Erythroblast (primary cell): ENCODE measurements around the gene NLRP9.

Experiments used
- DNase-seq, 2 experiments: peaks; one replicate each; lab custom pipeline; 2025; lab: John Stamatoyannopoulos, UW
- GATA1 ChIP-seq: IDR thresholded peaks from 2 replicates; pipeline ENCODE4 v1.6.1; 2011; ENCODE audit warnings: low read depth, mild to moderate bottlenecking, control low read depth, low read length, moderate library complexity
- POLR2A ChIP-seq: IDR thresholded peaks from 2 replicates; pipeline ENCODE4 v1.6.1; 2011; ENCODE audit warnings: mild to moderate bottlenecking, low read length

The NLRP9 gene

GRCh38 chr19:55667958-55668357 is 70.2 kb downstream of the NLRP9 start:
- DNase-seq = no peak
- no peak for TF ChIP-seq GATA1
- TF ChIP-seq POLR2A = no peak

DNA sequence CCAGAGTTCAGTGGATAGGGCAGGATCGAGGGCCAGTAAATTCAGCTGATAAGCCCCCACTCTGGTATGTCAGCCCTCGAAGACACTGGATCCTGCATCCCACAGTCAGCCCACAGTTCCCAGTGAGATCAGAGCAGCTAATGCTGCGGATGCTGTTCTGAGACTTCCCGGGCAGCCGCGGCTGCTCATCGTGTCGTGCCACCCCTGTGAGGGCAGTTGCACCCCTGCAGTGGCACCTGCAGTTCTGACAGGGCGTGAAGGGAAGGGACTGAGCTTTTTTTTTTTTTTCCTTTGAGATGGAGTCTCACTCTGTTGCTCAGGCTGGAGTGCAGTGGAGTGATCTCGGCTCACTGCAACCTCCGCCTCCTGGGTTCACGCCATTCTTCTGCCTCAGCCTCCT is 70.7 kb downstream of the NLRP9 start:
- TF ChIP-seq POLR2A = no peak
- no peak for TF ChIP-seq GATA1
- DNase-seq = no peak

- TF ChIP-seq POLR2A (no peak), GATA1 (no peak)
- DNase-seq = no peak
Observed at GRCh38 chr19:55667006-55667381, 71.2 kb downstream of the NLRP9 start.

GRCh38 chr19:55666343-55667005 is 71.7 kb downstream of the NLRP9 start:
- DNase-seq = no peak
- no peak for TF ChIP-seq GATA1
- no peak for TF ChIP-seq POLR2A

DNA sequence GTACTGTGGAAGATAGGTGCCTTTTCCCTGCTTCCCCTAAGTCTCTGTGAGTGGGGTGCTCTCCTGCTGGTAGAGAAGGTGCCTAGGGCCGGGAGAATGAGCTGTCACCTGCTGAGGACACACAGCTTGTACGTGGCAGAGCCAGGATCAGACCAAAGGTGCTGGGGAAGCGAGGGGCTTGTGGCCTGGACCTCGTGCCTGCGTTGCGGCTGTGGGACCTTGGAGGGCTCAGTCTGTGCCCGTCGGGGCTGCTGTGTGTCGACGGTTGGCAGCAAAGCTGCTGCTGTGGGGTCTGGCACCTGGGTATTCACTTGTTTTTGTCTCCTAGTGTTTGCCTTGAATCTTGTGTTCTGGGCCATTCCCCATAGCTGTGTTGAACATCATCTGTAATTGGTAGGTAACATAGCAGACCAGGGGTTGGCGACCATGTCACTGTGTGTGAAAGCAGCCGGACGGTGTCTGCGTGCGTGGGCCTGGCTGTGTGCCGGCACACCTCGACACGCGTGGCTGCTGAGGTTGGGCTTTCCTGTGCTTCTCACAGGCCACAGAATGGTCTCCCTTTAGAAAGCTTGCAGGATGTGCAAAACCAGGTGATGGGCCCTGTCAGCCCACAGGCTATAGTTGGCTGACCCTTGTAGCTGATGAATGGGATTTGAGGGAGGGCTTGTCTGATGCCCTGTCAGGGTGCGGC is 74.2 kb downstream of the NLRP9 start:
- no peak for DNase-seq
- TF ChIP-seq GATA1 = no peak
- no peak for TF ChIP-seq POLR2A

DNA sequence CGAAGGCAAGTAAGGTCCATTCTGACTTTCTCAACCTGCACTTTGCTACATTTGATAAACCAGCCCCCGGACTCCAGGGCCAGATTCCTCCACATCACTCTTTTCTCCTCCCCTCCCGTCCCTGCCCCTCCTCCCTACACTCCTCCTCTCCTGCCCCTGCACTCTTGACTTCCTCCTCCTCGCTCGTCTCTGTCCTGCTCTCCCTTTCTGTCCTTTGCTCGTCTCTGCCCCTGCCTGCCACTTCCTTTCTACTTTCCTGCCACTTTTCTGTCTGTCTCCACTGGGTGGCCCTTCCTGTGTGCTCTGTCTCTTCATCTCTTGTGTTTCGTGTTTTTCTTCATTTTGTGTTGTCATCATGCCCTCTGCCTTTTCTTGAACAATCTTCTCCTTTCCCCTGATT is 76.4 kb downstream of the NLRP9 start:
- DNase-seq = no peak
- TF ChIP-seq GATA1 (no peak), POLR2A (no peak)

GRCh38 chr19:55660991-55661390 is 77.2 kb downstream of the NLRP9 start:
- TF ChIP-seq GATA1 (no peak), POLR2A (no peak)
- DNase-seq = no peak

- TF ChIP-seq GATA1 = no peak
- TF ChIP-seq POLR2A = no peak
- DNase-seq = no peak
Observed at GRCh38 chr19:55660404-55660803, 77.8 kb downstream of the NLRP9 start.

GRCh38 chr19:55659822-55660221 is 78.4 kb downstream of the NLRP9 start:
- TF ChIP-seq GATA1 (no peak), POLR2A (no peak)

GRCh38 chr19:55658846-55659459 is 79.2 kb downstream of the NLRP9 start:
- DNase-seq = no peak
- no peak for TF ChIP-seq GATA1
- no peak for TF ChIP-seq POLR2A

More at GRCh38 chr19:55659822-55660221, 78.4 kb downstream of the NLRP9 start:
- DNase-seq = no peak
